GM18861 (cell line): ENCODE results near the gene INPP5B.
"Not testable (repeated sequence)": the region's sequence is repeated elsewhere in the genome, so short reads cannot be mapped to it uniquely, and the experiment has no call there.

Source experiments
- ATAC-seq: cut with Tn5 transposase; IDR thresholded peaks from one replicate; pipeline ENCODE4 v1.9.1; 2021; ENCODE audit not compliant: unreplicated experiment

The INPP5B gene

DNA sequence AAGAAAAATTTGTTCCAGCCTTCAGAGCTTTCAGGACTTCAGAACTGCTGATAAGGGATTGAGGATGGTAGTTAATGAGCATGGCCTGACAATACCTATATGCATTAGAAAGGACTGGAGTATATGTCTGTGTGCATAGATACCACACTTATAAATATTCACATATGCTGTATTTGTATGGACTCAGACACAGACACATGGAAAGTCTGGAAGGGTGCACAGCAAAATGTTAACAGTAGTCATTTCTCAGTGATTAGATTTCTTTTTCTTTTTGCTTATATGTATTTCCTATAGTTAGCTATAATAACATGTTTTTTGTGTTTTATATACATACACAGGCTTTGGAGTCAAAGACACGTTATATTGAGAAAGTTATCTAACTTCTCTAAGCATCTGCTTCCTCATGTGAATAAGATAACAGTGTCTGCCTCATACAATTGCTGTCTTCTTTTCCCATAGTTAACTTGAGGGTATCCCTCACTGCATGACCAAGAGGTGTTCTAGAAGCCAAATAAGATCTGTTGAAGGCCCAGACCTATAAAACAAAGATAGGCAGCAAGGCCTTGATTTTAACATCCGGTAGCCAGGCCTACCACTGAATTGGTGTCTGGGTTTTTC, 31.3 kb downstream of the INPP5B start:
- ATAC-seq, result no peak

DNA sequence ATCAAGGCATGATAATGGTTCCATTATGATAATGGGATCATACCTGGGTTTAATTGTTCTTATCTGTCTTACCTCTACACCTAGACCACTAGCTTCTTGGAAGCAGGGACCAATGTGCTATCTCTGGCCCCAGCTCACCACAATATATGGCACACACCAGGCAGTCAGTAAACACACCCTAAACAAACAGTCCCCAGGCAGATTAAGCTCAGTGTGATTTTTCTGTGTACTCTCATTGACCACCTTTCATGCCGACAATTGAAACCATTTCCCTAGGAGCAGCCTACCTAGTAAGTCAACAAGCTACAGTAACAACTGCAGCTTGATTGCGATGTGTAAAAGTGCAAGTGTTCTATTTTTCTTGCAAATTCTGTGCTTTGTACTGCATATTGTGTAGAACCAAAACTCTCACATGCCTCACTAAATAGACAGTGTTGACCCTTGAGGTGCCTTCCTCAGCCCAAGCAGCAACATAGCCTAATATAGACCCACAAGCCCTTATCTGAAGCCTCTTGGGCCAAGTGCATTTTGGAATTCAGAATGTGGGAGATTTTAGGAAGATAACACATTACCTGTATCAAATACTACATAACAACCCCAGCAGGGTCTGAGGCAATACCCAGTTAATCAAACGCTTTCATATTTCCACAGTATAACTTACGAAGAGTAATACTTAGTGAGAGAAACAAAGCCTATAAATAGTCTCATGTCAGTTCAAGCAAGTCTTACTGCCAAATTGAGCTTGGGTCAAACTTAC, 32.0 kb downstream of the INPP5B start:
- no peak for ATAC-seq

DNA sequence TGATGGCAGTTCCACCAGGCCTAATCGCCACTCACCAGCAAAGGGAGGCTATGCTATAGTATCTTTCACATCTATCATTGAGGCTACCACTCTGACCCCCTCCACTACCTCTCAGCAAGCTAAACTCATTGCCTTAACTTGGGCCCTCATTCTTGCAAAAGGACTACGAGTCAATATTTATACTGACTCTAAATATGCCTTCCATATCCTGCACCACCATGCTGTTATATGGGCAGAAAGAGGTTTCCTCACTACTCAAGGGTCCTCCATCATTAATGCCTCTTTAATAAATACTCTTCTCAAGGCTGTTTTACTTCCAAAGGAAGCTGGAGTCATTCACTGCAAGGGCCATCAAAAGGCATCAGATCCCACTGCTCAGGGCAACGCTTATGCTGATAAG, 35.4 kb downstream of the INPP5B start:
- ATAC-seq, result not testable (repeated sequence)

DNA sequence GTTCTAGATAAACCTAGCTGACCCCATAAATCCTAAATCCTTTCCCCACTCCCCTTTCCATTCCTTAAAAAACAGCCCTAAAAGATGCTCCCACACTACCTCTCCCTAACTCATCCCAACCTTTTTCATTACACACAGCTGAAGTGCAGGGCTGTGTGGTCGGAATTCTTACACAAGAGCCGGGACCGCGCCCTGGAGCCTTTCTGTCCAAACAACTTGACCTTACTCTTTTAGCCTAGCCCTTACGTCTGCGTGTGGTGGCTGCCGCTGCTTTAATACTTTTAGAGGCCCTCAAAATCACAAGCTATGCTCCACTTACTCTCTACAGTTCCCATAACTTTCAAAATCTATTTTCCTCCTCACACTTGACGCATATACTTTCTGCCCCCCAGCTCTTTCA, 36.0 kb downstream of the INPP5B start:
- not testable (repeated sequence) for ATAC-seq

DNA sequence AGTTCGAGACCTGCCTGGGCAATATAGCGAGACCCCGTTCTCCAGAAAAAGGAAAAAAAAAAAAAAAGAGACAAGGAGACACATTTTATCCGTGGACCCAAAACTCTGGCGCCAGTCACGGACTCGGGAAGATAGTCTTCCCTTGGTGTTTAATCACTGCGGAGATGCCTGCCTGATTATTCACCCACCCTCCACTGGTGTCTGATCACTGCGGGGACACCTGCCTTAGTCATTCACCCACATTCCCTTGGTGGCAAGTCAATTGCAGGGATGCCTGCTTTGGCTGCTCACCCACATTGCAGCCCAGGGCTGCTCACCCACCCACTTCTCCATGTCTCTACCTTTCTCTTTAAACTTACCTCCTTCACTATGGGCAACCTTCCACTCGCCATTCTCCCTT, 38.3 kb downstream of the INPP5B start:
- ATAC-seq, result not testable (repeated sequence)

DNA sequence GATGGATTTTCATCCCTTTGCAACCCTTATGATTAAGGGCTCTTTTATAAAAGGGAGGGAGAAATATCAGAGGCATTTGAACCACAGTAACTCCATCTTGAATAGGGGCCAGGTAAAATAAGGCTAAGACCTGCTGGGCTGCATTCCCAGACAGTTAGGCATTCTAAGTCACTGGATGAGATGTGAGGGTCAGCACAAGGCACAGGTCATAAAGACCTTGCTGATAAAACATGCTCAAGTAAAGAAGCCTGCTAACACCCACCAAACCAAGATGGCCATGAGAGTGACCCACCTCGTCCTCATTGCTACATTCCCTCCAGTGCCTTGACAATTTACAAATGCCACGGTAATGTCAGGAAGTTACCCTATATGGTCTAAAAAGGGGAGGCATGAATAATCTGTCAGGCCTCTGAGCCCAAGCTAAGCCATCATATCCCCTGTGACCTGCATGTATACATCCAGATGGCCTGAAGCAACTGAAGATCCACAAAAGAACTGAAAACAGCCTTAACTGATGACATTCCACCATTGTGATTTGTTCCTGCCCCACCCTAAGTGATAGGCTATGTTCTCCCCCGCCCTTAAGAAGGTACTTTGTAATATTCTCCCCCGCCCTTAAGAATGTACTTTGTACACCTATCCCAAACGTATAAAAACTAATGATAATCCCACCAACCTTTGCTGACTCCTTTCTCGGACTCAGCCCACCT, 39.3 kb downstream of the INPP5B start:
- not testable (repeated sequence) for ATAC-seq

DNA sequence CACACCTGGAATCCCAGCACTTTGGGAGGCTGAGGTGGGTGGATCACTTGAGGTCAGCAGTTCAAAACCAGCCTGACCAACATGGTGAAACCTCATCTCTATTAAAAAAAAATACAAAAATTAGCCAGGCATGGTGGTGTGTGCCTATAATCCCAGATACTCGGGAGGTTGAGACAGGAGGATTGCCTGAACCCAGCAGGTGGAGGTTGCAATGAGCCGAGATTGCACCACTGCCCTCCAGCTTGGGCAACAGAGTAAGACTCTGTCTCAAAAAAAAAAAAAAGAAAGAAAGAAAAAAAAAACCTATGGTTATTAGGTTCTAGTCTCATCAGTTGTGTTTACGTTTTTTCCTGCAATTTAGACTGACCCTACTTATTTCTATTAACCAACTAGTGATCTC, 40.3 kb downstream of the INPP5B start:
- ATAC-seq, result not testable (repeated sequence)

DNA sequence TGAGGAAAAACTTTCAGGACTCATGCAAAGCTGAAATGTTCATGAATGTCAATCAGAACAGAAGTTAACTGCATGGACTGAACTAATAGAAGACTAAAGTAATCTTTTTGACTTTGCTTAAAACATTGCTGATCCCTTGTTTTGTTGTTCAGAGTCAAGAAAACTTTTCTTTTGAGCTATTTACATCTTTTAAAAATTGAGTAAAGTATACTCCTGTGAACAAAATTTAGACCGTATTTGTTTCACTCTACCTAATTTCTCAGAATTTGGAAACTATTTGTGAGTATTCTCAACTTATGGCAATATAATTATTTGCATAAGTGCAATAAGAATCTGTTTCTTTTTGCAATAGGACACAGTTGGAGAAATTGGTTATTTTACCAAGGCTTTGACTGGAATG, 41.1 kb downstream of the INPP5B start:
- ATAC-seq, result no peak

DNA sequence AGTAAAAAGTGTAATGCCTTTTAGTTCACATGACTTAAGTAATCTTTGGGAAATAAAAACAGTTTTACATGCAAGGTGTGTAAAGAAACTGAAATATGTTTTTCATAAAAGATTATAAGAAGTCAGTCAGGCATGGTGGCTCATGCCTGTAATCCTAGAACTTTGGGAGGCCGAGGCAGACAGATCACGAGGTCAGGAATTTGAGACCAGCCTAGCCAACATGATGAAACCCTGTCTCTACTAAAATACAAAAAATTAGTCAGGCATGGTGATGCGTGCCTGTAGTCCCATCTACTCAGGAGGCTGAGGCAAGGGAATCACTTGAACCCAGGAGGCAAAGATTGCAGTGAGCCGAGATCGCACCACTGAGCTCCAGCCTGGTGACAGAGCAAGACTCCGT, 42.9 kb downstream of the INPP5B start:
- ATAC-seq, result not testable (repeated sequence)

DNA sequence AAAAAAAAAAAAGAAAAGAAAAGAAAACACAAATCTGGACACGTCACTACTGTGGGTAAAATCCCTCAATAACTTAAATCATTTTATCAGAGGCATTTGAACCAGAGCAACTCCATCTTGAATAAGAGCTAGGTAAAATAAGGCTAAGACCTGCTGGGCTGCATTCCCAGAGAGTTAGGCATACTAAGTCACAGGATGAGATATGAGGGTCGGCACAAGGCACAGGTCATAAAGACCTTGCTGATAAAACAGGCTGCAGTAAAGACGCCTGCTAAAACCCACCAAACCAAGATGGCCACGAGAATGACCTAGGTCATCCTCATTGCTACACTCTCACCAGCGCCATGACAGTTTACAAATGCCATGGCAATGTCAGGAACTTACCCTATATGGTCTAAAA, 43.9 kb downstream of the INPP5B start:
- no peak for ATAC-seq

DNA sequence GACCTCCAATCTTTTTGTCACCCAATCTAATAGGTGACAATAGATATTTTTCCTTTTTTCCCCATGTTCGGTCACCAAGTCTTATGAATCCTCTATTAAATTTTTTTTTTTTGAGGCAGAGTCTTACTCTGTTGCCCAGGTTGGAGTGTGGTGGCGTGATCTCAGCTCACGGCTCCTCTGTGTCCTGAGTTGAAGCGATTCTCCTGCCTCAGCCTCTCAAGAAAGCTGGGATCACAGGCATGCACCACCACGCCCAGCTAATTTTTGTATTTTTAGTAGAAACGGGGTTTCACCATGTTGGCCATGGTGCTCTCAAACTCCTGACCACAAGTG, 45.0 kb downstream of the INPP5B start:
- ATAC-seq, result peak; percentile 9

DNA sequence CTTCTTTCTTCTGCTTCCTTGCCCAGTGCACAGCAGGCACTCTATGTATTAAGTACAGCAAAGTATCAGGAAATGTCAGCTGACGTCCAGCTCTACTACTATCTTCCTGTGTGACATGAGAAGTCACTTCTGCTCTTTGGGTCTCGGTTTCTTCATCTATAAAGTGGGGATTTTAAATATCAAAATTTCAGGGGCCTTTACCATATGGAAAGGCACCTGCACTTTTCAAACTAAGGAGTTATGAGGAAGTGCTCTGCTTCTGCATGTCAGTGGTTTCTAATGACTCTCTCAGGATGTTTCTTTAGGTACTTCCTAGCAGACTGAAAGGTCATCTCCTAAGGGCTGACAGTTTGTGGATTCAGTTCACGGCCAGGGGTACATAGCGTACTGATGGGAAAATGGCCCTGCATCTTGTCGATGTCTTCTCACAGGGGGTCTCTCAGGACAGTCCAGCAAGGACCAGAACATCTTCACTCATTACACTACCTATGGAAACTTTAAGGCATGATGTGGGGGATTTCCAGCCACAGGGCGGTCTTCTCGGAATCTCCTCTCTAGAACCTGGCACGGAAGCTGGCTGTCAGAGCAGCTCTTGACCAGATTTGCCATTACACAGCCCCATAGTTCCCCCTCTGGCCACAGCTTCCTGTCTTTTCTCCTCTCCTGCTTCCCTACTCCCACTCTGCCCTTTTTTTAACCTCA, 45.5 kb downstream of the INPP5B start:
- ATAC-seq, result peak; percentile 67

DNA sequence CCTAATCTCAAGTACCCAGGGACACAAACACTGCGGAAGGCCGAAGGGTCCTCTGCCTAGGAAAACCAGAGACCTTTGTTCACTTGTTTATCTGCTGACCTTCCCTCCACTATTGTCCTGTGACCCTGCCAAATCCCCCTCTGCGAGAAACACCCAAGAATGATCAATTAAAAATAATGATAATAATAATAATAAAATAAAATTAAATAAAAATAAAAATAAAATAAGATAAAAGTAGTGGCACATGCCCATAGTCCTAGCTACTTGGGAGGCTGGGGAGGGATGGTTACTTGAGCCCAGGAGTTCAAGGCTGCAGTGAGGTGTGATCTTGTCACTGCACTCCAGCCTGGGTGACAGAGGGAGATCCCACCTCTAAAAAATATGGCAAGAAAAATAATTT, 49.3 kb downstream of the INPP5B start:
- not testable (repeated sequence) for ATAC-seq

DNA sequence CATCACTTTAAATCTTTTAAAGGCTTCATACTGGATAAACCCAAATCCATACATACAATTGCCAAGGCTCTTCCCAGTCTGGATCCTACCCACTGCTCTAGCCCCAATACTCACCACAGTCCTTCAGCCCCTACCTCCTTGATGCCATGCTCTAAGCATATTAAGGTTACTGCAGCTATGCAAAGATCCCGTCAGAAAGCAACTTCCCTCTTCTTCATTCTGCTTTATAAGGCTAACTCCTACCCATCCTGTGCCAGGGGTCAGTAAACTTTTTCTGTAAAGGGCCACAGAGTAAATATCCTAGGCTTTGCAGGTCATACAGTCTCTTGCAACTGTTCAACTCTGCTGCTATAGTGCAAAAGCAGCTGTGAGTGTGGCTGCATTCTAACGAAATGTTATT, 53.2 kb downstream of the INPP5B start:
- ATAC-seq, result no peak

DNA sequence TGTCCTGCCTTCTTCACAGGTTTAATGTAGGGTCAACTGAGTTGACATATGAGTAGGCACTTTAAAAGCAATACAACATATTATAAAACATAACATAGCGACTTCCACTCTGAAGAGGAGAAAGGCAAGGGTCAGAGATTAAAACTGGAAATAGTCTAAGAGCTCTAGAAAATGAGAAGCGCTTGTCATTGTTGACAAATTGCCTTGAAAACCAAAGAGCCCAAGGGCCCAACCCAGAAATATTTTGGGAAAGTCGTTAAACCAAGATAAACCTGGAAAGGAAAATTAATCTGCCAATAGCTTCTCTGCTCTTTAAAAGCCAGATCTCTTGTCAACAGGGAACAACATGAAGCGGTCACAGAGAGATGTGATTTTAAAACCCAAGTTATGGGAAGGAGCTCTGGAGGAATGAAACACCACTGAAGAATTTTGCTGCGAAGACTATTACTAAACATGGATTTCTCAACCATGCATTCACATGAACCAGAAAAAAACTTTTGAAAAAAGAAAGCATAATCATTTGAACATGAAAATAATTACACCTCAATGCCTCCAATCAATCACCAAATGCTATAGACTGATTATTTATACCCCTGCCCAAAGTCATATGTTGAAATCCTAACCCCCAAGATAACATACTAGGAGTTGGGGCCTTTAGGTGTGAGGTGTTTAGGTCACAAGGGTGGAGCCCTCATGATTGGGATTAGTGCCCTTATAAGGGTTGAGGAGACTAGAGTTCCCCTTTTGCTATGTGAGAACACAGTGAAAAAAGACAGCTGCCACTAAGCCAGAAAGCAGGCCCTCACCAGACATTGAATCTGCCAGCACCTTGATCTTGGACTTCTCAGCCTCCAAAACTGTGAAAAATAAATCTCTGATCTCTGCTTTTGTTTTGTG, 54.5 kb downstream of the INPP5B start:
- ATAC-seq, result no peak

DNA sequence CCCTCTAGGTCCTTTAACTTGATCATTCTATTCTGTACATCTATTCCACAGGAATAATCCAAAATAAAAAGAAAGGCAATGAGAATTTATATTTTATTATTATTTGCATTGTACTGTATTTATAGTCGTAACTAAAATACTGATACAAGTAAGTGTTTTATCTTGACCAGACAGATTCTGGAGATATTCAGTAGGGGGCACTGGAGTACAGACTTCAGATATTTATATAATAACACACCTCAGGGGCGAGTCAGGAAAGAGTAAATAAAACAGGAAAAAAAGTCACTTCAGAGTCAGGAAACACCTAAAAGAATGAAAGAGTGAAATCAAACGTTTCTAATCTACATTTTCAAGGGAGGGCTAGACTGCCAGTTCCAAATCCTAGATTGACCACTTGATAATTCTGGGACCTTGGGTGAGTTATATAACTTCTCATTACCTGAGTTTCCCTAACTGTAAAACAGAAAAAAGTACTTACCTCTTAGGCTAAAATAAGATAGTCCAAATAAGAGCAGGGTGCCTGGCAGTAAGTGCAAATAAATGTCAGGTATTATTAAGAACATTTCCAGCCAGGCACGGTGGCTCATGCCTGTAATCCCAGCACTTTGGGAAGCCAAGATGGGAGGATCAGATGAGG, 56.4 kb downstream of the INPP5B start:
- ATAC-seq, result no peak

DNA sequence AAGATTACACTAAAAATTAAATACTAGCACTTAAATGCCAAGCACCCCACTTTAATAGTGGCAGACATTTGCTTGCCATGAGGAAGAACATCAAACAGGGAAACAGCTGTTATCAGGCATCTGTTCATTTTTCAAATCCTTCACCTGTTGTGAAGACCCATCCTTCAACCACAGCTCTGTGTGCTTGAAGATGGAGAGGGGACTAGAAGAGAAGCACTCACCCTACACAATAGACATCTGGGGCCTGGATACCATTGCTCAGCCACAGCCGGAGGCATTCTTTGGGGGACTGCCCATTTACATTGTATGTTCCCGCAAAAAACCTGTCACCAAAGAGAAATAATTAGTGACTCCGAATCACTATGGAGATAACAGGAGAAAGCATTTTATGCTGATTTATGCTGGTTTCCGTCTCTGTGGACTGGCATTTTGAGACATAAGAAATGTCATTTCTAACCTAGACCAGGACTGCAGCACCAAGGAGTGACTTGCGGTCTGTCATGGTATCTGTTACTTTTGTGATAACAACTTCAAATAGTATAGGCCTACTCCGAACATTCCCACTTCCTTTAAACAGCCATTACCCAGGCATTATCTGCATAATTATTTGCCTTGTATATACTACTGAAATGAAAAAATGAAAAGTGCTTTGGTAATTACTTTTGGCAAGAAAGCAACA, 58.7 kb downstream of the INPP5B start:
- ATAC-seq, result no peak

DNA sequence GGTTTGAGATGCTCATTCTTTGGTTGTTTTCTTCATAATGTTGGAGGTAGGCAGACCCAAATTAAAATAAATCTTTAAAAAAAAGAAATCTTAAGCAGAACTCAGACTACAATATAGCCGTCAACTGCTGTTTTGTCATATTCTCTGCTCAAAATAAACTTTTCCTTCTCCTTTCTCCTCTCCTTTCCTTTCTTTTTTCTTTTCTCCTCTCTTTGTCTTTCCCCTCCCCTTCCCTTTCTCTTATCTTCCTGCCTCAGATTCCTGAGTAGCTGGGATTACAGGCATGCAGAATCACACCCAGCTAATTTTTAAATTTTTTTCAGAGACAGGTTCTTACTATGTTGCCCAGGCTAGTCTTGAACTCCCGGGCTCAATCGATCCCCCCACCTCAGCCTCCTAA, 62.7 kb downstream of the INPP5B start:
- ATAC-seq, result no peak

DNA sequence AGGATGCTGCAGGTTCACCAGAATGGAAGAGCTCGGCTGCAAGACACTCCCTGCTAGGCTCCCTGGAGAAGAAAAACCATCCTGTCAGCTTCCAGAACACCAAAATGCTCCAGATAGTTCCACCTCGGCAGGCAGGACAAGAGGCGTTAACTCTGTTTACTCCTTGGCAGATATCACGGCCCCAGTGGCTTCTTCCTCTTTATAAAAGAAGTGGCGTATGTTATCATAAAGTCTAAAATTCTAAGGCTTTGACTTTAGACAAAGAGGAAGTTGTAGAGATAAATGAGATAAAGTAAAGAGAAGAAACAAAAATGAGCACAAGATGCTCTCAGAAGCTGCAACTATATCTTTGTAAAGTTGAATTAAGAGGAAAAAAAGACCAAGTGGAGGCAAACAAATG, 63.2 kb downstream of the INPP5B start:
- no peak for ATAC-seq

DNA sequence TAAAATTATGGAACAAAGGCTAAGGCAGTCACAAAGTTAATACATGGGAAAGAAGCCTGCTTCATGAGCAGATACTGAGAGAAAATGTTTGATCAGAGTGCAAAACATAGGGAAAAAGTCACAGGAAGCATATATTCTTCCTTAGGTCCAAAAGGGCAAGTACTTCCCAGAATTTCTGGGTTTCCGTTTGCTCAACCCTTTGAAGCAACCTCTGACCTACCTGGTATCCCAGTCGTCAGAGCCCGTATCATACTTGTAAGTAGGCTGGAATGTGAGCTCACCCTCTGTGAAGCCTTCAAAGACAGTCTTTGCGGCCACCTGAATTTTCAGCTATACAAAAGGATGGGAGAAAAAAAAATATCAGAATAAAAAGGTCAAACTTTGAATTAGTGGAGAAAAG, 67.0 kb downstream of the INPP5B start:
- no peak for ATAC-seq
